HUES6 (cell line): Measurements from ENCODE around the gene IQSEC3.
A peak's percentile ranks its signal among the peaks of the same experiment; 100 is the strongest.
"Not testable (repeated sequence)": the region's sequence is repeated elsewhere in the genome, so short reads cannot be mapped to it uniquely, and the experiment has no call there.

Experiments
- H3K27ac ChIP-seq: 2 replicates; pipeline ENCODE4 v1.7.0; 2013; ENCODE audit warnings: low read depth, mild to moderate bottlenecking, low read length, inconsistent platforms
- H3K27me3 ChIP-seq: 2 replicates; pipeline ENCODE4 v1.6.1; 2013; ENCODE audit warnings: low read length; ENCODE audit not compliant: control insufficient read depth, insufficient read depth
- H3K36me3 ChIP-seq: 2 replicates; pipeline ENCODE4 v1.6.1; 2013; ENCODE audit warnings: low read length; ENCODE audit not compliant: control insufficient read depth, insufficient read depth
- H3K4me1 ChIP-seq: 2 replicates; pipeline ENCODE4 v1.6.1; 2013; ENCODE audit warnings: low read length; ENCODE audit not compliant: control insufficient read depth, insufficient read depth
- H3K4me3 ChIP-seq: 2 replicates; pipeline ENCODE4 v1.5.1; 2013; ENCODE audit warnings: low read depth, low read length
- H3K9ac ChIP-seq: one replicate; pipeline ENCODE4 v1.6.1; 2013; ENCODE audit warnings: mild to moderate bottlenecking, low read length
- H3K9me3 ChIP-seq: 2 replicates; pipeline ENCODE4 v1.6.1; 2013; ENCODE audit warnings: low read depth, low read length; ENCODE audit not compliant: control insufficient read depth, insufficient read depth

IQSEC3 gene

GRCh38 chr12:66428-66781 is at the start of gene IQSEC3:
Gene IQSEC3 (plus strand): TSS chr12:66767. CDS start chr12:66883, 116 bp downstream.
- Histone ChIP-seq H3K4me3 (peak within 1 kb of the TSS; percentile 50), H3K27me3 (peaks cover 49% of the 10 kb centered on the region)
- H3K9ac ChIP-seq = not testable (repeated sequence)

GRCh38 chr12:17370-18340 is 48.9 kb upstream of the IQSEC3 start:
- H3K27ac ChIP-seq, H3K4me1 ChIP-seq, H3K4me3 ChIP-seq, H3K9ac ChIP-seq, H3K9me3 ChIP-seq, H3K27me3 ChIP-seq: not testable (repeated sequence)
- peaks cover 22% of the 10 kb centered on the region for H3K36me3 ChIP-seq

More at GRCh38 chr12:66428-66781, at the start of gene IQSEC3:
- H3K36me3 ChIP-seq, H3K27ac ChIP-seq, H3K4me1 ChIP-seq, H3K9me3 ChIP-seq: not testable (repeated sequence)

GRCh38 chr12:18821-19567 is 47.6 kb upstream of the IQSEC3 start:
- H3K36me3 ChIP-seq = peaks cover 22% of the 10 kb centered on the region
- not testable (repeated sequence) for H3K27ac ChIP-seq, H3K9me3 ChIP-seq, H3K9ac ChIP-seq, H3K4me3 ChIP-seq, H3K27me3 ChIP-seq, H3K4me1 ChIP-seq

- H3K4me3 ChIP-seq, H3K4me1 ChIP-seq, H3K27me3 ChIP-seq, H3K9me3 ChIP-seq, H3K9ac ChIP-seq, H3K27ac ChIP-seq: not testable (repeated sequence)
- H3K36me3 ChIP-seq = peaks cover 22% of the 10 kb centered on the region
These were observed 46.7 kb upstream of the IQSEC3 start for GRCh38 chr12:19906-20305.

GRCh38 chr12:20757-21156 is 45.8 kb upstream of the IQSEC3 start:
- Histone ChIP-seq H3K9me3 (no peaks in the 10 kb centered on the region), H3K27ac (no peak overlapping the region), H3K9ac (no peak overlapping the region)

GRCh38 chr12:21301-22189 is 45.0 kb upstream of the IQSEC3 start:
- Histone ChIP-seq H3K4me1 (no peaks in the 10 kb centered on the region), H3K36me3 (peaks cover 19% of the 10 kb centered on the region), H3K9me3 (no peaks in the 10 kb centered on the region), H3K27ac (no peak overlapping the region), H3K27me3 (no peaks in the 10 kb centered on the region), H3K9ac (no peak overlapping the region), H3K4me3 (no peak overlapping the region)

More at GRCh38 chr12:20757-21156, 45.8 kb upstream of the IQSEC3 start:
- H3K4me3 ChIP-seq = no peak overlapping the region
- H3K4me1 ChIP-seq = no peaks in the 10 kb centered on the region
- H3K27me3 ChIP-seq = no peaks in the 10 kb centered on the region
- peaks cover 19% of the 10 kb centered on the region for H3K36me3 ChIP-seq

- Histone ChIP-seq H3K36me3 (peaks cover 19% of the 10 kb centered on the region), H3K9me3 (no peaks in the 10 kb centered on the region), H3K27ac (no peak overlapping the region), H3K4me1 (no peaks in the 10 kb centered on the region), H3K9ac (no peak overlapping the region), H3K4me3 (no peak overlapping the region), H3K27me3 (no peaks in the 10 kb centered on the region)
These were observed 44.4 kb upstream of the IQSEC3 start for GRCh38 chr12:22190-22529.

- no peaks in the 10 kb centered on the region for H3K9me3 ChIP-seq
- no peaks in the 10 kb centered on the region for H3K27me3 ChIP-seq
- H3K4me1 ChIP-seq = no peaks in the 10 kb centered on the region
- H3K27ac ChIP-seq = no peak overlapping the region
- H3K36me3 ChIP-seq = peaks cover 19% of the 10 kb centered on the region
- no peak overlapping the region for H3K4me3 ChIP-seq
- H3K9ac ChIP-seq = no peak overlapping the region
These were observed 43.9 kb upstream of the IQSEC3 start for GRCh38 chr12:22530-23201.

GRCh38 chr12:27904-28303 is 38.7 kb upstream of the IQSEC3 start:
- not testable (repeated sequence) for H3K9me3 ChIP-seq, H3K4me3 ChIP-seq, H3K36me3 ChIP-seq, H3K27me3 ChIP-seq, H3K27ac ChIP-seq, H3K9ac ChIP-seq, H3K4me1 ChIP-seq

- not testable (repeated sequence) for H3K4me3 ChIP-seq, H3K4me1 ChIP-seq, H3K9ac ChIP-seq, H3K9me3 ChIP-seq, H3K27me3 ChIP-seq, H3K36me3 ChIP-seq, H3K27ac ChIP-seq
These were observed 27.8 kb upstream of the IQSEC3 start for GRCh38 chr12:38775-39174.
